Measurements from ENCODE around the gene MAST2.
"Not testable (repeated sequence)": the region's sequence is repeated elsewhere in the genome, so short reads cannot be mapped to it uniquely, and the experiment has no call there.

The MAST2 gene

DNA sequence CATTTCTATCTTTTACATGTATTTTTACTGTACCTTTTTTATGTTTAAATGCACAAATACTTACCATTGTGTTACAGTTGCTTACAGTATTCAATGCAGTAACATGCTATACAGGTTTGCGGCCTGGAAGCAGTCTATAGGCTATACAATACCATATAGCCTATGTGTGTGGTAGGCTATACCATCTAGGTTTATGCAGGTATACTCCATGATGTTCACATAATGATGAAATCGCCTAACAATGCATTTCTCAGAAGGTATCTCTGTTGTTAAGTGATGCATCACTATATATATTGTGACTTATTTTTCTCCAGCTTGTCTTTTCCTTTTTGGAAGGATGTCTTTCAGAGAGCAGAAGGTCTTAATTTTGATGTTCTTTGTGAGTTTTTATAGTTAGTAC, 103.5 kb downstream of the MAST2 start:
- no peak for DNase-seq

- DNase-seq = no peak
These were observed 105.3 kb downstream of the MAST2 start for GRCh38 chr1:45908611-45909140.

- no peak for DNase-seq
These were observed 108.2 kb downstream of the MAST2 start for GRCh38 chr1:45911634-45912033.

GRCh38 chr1:45913183-45913683, 109.8 kb downstream of the MAST2 start:
- DNase-seq = peak; percentile 34 to 37

DNA sequence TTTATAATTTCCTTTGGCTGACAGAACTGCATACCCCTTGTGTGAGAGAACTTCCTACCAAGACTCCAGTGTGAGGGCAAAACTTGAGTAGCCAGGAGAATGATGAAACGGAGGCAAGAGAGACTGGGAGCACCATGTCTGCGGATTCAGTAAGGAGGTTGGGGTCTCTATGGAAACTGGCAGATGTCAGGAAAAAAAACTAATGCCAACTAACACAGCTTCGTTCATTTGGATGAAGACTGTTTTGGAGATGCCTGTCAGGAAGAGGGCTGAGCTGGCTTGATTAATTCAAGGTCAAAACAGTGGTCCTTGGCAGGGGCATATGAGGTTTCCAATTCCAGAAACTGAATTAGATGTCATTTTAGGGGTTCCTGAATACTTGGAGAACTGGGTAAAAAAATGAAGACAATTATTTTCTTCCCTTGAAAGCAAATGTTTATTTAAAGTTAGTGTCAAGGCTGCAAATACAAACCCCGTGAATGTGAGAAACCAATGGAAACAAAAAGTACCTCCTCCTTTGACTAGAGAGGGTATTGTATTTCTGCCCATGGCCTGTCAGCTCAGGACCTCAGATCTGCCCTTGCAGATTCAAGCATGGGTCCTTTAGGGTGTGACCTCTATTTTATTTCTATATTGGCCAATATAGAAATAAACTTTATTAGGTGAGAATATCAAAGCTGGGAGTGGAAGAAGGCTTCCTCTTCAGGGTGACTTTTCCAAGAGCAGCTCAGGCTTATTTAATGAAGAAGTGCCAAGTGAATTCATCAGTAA, 110.5 kb downstream of the MAST2 start:
- no peak for DNase-seq

DNA sequence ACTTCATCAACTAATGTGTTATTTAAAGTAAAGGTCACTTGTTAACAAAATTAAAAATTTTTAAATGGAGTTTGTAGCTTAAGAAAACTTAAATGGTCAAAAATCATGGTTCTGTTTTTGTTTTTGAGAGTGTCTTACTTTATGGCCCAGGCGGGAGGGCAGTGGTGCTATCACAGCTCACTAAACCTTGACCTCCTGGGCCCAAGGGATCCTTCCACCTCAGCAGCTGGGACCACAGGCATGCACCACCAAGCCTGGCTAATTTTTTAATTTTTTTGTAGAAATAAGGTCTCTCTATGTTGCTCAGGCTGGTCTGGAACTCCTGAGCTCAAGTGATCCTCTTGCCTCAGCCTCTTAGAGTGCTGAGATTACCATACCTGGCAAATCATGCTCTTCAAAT, 111.4 kb downstream of the MAST2 start:
- no peak for DNase-seq

- no peak for DNase-seq
These were observed 119.0 kb downstream of the MAST2 start for GRCh38 chr1:45922374-45922773.

- no peak for DNase-seq
These were observed 119.4 kb downstream of the MAST2 start for GRCh38 chr1:45922813-45923212.

GRCh38 chr1:45923343-45923742, 119.9 kb downstream of the MAST2 start:
- DNase-seq = no peak

GRCh38 chr1:45924736-45925135, 121.3 kb downstream of the MAST2 start:
- DNase-seq = no peak

GRCh38 chr1:45925728-45926287, 122.4 kb downstream of the MAST2 start:
- DNase-seq = no peak

- DNase-seq = no peak
These were observed 122.9 kb downstream of the MAST2 start for GRCh38 chr1:45926330-45926729.

DNA sequence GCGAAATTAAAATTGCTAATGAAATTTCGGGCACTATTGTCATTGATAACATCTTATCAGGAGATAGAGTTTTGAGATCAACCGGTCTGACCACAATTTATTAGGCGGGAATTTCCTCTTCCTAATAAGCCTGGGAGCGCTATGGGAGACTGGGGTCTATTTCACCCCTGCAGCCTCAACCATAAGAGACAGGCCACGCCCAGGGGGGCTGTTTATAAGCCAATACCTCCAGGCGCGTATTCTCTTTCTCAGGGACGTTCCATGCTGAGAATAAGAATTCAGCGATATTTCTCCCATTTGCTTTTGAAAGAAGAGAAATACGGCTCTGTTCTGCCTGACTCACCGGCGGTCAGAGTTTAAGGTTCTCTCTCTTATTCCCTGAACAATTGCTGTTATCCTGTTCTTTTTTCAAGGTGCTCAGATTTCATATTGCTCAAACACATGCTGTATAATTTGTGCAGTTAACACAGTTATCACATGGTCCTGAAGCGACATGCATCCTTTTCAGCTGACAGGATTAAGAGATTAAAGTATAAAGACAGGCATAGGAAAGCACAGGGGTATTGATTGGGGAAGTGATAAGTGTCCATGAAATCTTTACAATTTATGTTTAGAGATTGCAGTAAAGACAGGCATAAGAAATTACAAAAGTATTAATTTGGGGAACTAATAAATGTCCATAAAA, 124.0 kb downstream of the MAST2 start:
- DNase-seq = not testable (repeated sequence)

GRCh38 chr1:45928486-45929205, 125.2 kb downstream of the MAST2 start:
- no peak for DNase-seq

DNA sequence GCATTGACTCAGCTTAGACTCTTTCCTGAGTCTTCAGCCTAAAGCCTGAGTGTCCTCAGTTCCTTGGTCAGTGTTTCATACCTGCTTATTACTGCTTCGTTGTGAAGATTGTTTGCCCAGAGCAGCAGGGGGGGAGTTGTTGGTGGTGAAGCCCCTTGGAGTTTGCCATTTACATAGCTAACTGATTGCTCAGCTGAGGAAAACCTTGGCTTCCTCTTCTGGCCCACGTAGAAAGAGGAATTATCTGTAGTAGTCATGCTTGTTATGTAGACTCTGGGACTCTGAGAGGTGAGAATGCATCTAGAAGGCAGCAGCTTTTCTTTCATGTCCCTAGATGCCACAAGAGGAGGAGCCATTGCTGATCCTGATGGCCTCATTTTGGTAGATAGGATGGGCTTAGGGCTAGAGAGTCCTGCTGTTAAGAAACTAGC, 125.9 kb downstream of the MAST2 start:
- no peak for DNase-seq

GRCh38 chr1:45930258-45931150, 127.1 kb downstream of the MAST2 start:
- no peak for DNase-seq

DNA sequence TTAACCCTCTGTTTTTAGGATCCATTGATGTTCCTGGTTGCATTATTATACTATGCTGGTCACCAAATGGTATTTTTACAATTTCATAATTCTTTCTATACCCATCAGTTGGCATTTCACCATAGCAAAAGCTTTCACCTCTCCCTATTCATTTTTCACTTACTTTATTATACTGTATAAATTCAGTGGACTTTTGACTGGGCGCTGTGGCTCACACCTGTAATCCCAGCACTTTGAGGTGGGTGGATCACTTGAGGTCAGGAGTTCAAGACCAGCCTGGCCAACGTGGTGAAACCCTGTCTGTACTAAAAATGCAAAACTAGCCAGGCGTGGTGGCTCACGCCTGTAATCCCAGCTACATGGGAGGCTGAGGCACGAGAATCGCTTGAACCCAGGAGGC, 128.8 kb downstream of the MAST2 start:
- not testable (repeated sequence) for DNase-seq

DNA sequence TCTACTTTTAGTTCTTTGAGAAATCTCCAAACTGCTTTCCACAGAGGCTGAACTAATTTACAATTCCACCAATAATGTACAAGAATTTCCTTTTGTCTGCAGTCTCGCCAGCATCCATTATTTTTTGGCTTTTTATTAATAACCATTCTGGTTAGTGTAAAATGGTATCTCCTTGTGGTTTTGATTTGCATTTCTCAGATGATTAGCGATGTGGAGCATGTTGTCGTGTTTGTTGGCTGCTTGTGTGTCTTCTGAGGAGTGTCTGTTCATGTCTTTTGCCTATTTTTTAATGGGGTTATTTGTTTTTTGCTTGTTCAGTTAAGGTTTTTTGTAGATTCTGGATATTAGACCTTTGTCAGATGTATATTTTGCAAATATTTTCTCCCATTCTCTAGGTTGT, 131.5 kb downstream of the MAST2 start:
- no peak for DNase-seq

DNA sequence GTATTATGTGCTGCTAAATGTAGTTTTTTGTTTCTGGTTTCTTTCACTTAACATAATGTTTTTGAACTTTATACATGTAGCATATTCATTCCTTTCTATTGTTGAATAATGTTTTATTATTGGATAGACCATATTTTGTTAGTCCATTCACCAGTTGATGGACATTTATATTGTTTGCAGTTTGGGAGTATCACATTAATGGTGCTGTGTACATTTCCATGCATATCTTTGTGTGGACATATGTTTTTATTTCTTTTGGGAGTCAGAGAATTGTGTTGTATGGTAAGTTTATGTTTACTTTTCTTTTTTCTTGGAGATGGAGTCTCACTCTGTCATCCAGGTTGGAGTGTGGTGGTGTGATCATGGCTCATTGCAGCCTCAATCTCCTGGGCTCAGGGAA, 134.6 kb downstream of the MAST2 start:
- DNase-seq = no peak

- DNase-seq = no peak
These were observed 139.0 kb downstream of the MAST2 start for GRCh38 chr1:45942411-45942810.

- DNase-seq = no peak
These were observed 139.8 kb downstream of the MAST2 start for GRCh38 chr1:45943185-45943584.

- DNase-seq = no peak
These were observed 142.0 kb downstream of the MAST2 start for GRCh38 chr1:45945426-45945825.

All from activated T-cell treated with anti-CD3 and anti-CD28 coated beads, Interleukin-2, amount 50 U/mL, for 48 hours (primary cell).